ENCODE results near the gene ADAMTSL1. TPM values are rescaled to one million over a fixed set of nuclear protein-coding genes. Genes with fewer than 3 reads are reported as not detected.

ADAMTSL1 gene
- polyA plus RNA-seq, 1 donor from 2014 or later = 1.1 TPM

DNA sequence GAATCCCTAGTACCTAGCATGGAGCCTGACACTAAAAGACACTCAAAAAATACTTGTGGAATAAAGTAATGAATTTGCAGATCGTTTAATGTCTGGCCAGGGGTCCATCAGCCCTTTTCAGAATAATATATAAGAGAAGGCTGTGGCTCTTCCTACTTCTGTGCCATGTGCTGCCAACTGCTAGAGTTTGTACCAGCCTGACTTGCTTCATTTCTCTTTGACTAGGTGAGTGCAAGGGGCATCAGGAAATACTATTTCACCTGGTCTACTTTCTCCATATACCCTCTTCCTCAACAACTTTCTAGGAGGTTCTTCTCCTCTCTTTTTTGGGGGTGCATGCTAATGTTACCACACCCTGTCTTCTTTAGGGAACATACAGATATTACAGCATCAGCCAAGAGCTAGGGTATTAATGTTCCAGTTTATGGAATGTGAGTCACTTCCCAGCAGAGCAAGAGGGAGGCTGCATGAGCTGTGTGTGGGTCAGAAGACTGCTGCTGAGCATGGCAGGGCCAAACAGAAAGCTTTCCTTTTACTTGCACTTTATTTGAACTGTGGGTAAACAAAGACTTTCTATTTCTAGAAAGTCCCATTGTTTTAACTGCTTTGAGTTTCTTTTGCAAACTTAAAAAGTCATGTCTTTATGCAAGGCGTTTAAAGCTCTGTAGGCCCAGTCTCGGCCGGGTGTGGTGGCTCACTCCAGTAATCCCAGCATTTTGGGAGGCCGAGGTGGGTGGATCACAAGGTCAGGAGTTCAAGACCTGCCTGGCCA is 158.9 kb downstream of the ADAMTSL1 start:
- no peak for TF ChIP-seq MXI1 (conservative IDR thresholded peaks at IDR 0.05; ENCODE audit: poor library complexity, severe bottlenecking)
- TF ChIP-seq RAD21 (conservative IDR thresholded peaks at IDR 0.05) = no peak
- Histone ChIP-seq H3K27me3 (ENCODE audit: insufficient read depth, low read depth, low read length) (no peaks in the 10 kb centered on the region), H3F3A (ENCODE audit: insufficient read depth, low read length, poor library complexity, severe bottlenecking) (no peaks in the 10 kb centered on the region), H3K9ac (ENCODE audit: low read length) (no peak overlapping the region), H3K36me3 (ENCODE audit: insufficient read depth, low read length) (no peaks in the 10 kb centered on the region), H3K79me2 (replicated peaks; ENCODE audit: insufficient read depth, low read length) (no peaks in the 10 kb centered on the region), H3K27ac (ENCODE audit: low read length) (no peak overlapping the region), H2AFZ (ENCODE audit: low read depth, low read length) (no peak overlapping the region), H4K20me1 (ENCODE audit: insufficient read depth) (no peaks in the 10 kb centered on the region), H3K4me3 (ENCODE audit: low read length) (no peak overlapping the region), H3K4me2 (ENCODE audit: low read length) (no peak overlapping the region), H3K9me2 (ENCODE audit: insufficient read depth, low read length) (no peaks in the 10 kb centered on the region), H3K9me3 (ENCODE audit: low read length) (no peaks in the 10 kb centered on the region)

GRCh38 chr9:18636781-18637180 is 162.8 kb downstream of the ADAMTSL1 start:
- Histone ChIP-seq H3K4me3 (ENCODE audit: low read length) (no peak overlapping the region), H3F3A (ENCODE audit: insufficient read depth, low read length, poor library complexity, severe bottlenecking) (no peaks in the 10 kb centered on the region), H3K9ac (ENCODE audit: low read length) (no peak overlapping the region), H3K9me2 (ENCODE audit: insufficient read depth, low read length) (no peaks in the 10 kb centered on the region), H3K9me3 (ENCODE audit: low read length) (no peaks in the 10 kb centered on the region), H3K79me2 (replicated peaks; ENCODE audit: insufficient read depth, low read length) (no peaks in the 10 kb centered on the region), H3K36me3 (ENCODE audit: insufficient read depth, low read length) (no peaks in the 10 kb centered on the region), H3K27ac (ENCODE audit: low read length) (no peak overlapping the region), H3K27me3 (ENCODE audit: insufficient read depth, low read depth, low read length) (no peaks in the 10 kb centered on the region), H2AFZ (ENCODE audit: low read depth, low read length) (no peak overlapping the region), H3K4me2 (ENCODE audit: low read length) (no peak overlapping the region), H4K20me1 (ENCODE audit: insufficient read depth) (no peaks in the 10 kb centered on the region)
- no peak for TF ChIP-seq RAD21 (conservative IDR thresholded peaks at IDR 0.05)
- TF ChIP-seq TAF1 (IDR thresholded peaks at IDR 0.05; ENCODE audit: low read depth) = no peak
- TF ChIP-seq, protein P1, sequence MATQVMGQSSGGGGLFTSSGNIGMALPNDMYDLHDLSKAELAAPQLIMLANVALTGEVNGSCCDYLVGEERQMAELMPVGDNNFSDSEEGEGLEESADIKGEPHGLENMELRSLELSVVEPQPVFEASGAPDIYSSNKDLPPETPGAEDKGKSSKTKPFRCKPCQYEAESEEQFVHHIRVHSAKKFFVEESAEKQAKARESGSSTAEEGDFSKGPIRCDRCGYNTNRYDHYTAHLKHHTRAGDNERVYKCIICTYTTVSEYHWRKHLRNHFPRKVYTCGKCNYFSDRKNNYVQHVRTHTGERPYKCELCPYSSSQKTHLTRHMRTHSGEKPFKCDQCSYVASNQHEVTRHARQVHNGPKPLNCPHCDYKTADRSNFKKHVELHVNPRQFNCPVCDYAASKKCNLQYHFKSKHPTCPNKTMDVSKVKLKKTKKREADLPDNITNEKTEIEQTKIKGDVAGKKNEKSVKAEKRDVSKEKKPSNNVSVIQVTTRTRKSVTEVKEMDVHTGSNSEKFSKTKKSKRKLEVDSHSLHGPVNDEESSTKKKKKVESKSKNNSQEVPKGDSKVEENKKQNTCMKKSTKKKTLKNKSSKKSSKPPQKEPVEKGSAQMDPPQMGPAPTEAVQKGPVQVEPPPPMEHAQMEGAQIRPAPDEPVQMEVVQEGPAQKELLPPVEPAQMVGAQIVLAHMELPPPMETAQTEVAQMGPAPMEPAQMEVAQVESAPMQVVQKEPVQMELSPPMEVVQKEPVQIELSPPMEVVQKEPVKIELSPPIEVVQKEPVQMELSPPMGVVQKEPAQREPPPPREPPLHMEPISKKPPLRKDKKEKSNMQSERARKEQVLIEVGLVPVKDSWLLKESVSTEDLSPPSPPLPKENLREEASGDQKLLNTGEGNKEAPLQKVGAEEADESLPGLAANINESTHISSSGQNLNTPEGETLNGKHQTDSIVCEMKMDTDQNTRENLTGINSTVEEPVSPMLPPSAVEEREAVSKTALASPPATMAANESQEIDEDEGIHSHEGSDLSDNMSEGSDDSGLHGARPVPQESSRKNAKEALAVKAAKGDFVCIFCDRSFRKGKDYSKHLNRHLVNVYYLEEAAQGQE (IDR thresholded peaks at IDR 0.05; ENCODE audit: borderline replicate concordance) = no peak
- TF ChIP-seq POLR2AphosphoS5 (IDR thresholded peaks at IDR 0.05) = no peak
- no peak for TF ChIP-seq MXI1 (conservative IDR thresholded peaks at IDR 0.05; ENCODE audit: poor library complexity, severe bottlenecking)
- no peak for TF ChIP-seq EZH2 (IDR thresholded peaks at IDR 0.05; ENCODE audit: borderline replicate concordance, insufficient read depth, low read length, poor library complexity, severe bottlenecking)
- TF ChIP-seq CTCF (IDR thresholded peaks at IDR 0.05; ENCODE audit: poor library complexity, severe bottlenecking) = no peak
- TF ChIP-seq SMC3 (conservative IDR thresholded peaks at IDR 0.05; ENCODE audit: poor library complexity) = no peak
- TF ChIP-seq EP300 (conservative IDR thresholded peaks at IDR 0.05; ENCODE audit: poor library complexity, severe bottlenecking) = no peak

Data from neural cell (in vitro differentiated cells).